ENCODE measurements around the gene TAS2R60. TPM values are rescaled to one million over a fixed set of nuclear protein-coding genes. Genes with fewer than 3 reads are reported as not detected.
"Not testable (repeated sequence)": the region's sequence is repeated elsewhere in the genome, so short reads cannot be mapped to it uniquely, and the experiment has no call there.

Gene TAS2R60
- polyA plus RNA-seq, 1 experiment: not detected

- Histone ChIP-seq H3K4me3 (ENCODE audit: low read depth, low read length) (no peak overlapping the region), H3K9me3 (ENCODE audit: control insufficient read depth, insufficient read depth, low read length) (no peaks in the 10 kb centered on the region), H3K27me3 (ENCODE audit: control insufficient read depth, insufficient read depth, low read length) (no peaks in the 10 kb centered on the region), H3K27ac (ENCODE audit: low read depth, low read length) (no peak overlapping the region)
- no peak for TF ChIP-seq CTCF (IDR thresholded peaks at IDR 0.05; ENCODE audit: low read depth, low read length)
- ChIA-PET CTCF (interaction anchor here (2.0 kb wide), 1 partner anchor 67 kb away, joined by 6 read pairs; no protein-coding TSS in a partner anchor), POLR2A (no interaction called here)
- DNase-seq (ENCODE audit: low read depth, low spot score): no peak
Measured at GRCh38 chr7:143484119-143484518, 40.9 kb downstream of the TAS2R60 start.

- H3K27ac ChIP-seq (ENCODE audit: low read depth, low read length): no peak overlapping the region
- H3K9me3 ChIP-seq (ENCODE audit: control insufficient read depth, insufficient read depth, low read length): no peaks in the 10 kb centered on the region
- ChIA-PET POLR2A (no interaction called here), CTCF (interaction anchor here (1.4 to 2.0 kb wide), 2 partner anchors 68 to 245 kb away, joined by 6 read pairs; no protein-coding TSS in a partner anchor)
- DNase-seq (ENCODE audit: low read depth, low spot score): no peak
- no peak overlapping the region for H3K4me3 ChIP-seq (ENCODE audit: low read depth, low read length)
- TF ChIP-seq CTCF (IDR thresholded peaks at IDR 0.05; ENCODE audit: low read depth, low read length): no peak
- H3K27me3 ChIP-seq (ENCODE audit: control insufficient read depth, insufficient read depth, low read length): no peaks in the 10 kb centered on the region
Measured at GRCh38 chr7:143485094-143485493, 41.8 kb downstream of the TAS2R60 start.

GRCh38 chr7:143485500-143485899 lies 42.2 kb downstream of the TAS2R60 start:
- no peaks in the 10 kb centered on the region for H3K9me3 ChIP-seq (ENCODE audit: control insufficient read depth, insufficient read depth, low read length)
- no peak overlapping the region for H3K4me3 ChIP-seq (ENCODE audit: low read depth, low read length)
- TF ChIP-seq CTCF (IDR thresholded peaks at IDR 0.05; ENCODE audit: low read depth, low read length): no peak
- no peak overlapping the region for H3K27ac ChIP-seq (ENCODE audit: low read depth, low read length)
- DNase-seq (ENCODE audit: low read depth, low spot score): no peak
- CTCF ChIA-PET: interaction anchor here (0.8 to 1.4 kb wide), 2 partner anchors 245 to 270 kb away, joined by 3 to 6 read pairs; no protein-coding TSS in a partner anchor
- POLR2A ChIA-PET: no interaction called here
- H3K27me3 ChIP-seq (ENCODE audit: control insufficient read depth, insufficient read depth, low read length): no peaks in the 10 kb centered on the region

GRCh38 chr7:143486266-143486665 lies 43.0 kb downstream of the TAS2R60 start:
- not testable (repeated sequence) for H3K27ac ChIP-seq (ENCODE audit: low read depth, low read length)

GRCh38 chr7:143487061-143487460 lies 43.8 kb downstream of the TAS2R60 start:
- TF ChIP-seq CTCF (IDR thresholded peaks at IDR 0.05; ENCODE audit: low read depth, low read length): no peak
- DNase-seq (ENCODE audit: low read depth, low spot score): no peak
- Histone ChIP-seq H3K27ac (ENCODE audit: low read depth, low read length) (no peak overlapping the region), H3K4me3 (ENCODE audit: low read depth, low read length) (no peak overlapping the region), H3K9me3 (ENCODE audit: control insufficient read depth, insufficient read depth, low read length) (no peaks in the 10 kb centered on the region), H3K27me3 (ENCODE audit: control insufficient read depth, insufficient read depth, low read length) (no peaks in the 10 kb centered on the region)
- POLR2A ChIA-PET: no interaction called here
- CTCF ChIA-PET: interaction anchor here (0.9 to 1.1 kb wide), 2 partner anchors 70 to 246 kb away, joined by 5 to 7 read pairs; no protein-coding TSS in a partner anchor

More at GRCh38 chr7:143486266-143486665, 43.0 kb downstream of the TAS2R60 start:
- POLR2A ChIA-PET; H3K4me3 ChIP-seq (ENCODE audit: low read depth, low read length); H3K27me3 ChIP-seq (ENCODE audit: control insufficient read depth, insufficient read depth, low read length); DNase-seq (ENCODE audit: low read depth, low spot score); H3K9me3 ChIP-seq (ENCODE audit: control insufficient read depth, insufficient read depth, low read length): not testable (repeated sequence)
- CTCF ChIA-PET: interaction anchor here (0.8 to 1.4 kb wide), 2 partner anchors 246 to 271 kb away, joined by 3 to 6 read pairs; no protein-coding TSS in a partner anchor

All from AG04450 (cell line).